Prostate gland (tissue), 2 donors: ENCODE results near the gene ZNF683.

Source experiments
- POLR2A ChIP-seq: fragments of 450-650 bp; IDR thresholded peaks from one replicate; pipeline ENCODE4 v1.6.1; 2016; ENCODE audit warnings: antibody characterized with exemption, mild to moderate bottlenecking
- POLR2AphosphoS5 ChIP-seq: sonication (generic); formaldehyde crosslinking; IDR thresholded peaks from one replicate; pipeline ENCODE4 v1.6.1; 2017; ENCODE audit warnings: antibody characterized with exemption
- TF ChIP-seq, protein P1 (sequence below), 4 experiments: fragments of 200-600 bp in 2 of 4; fragments of 450-650 bp in 2 of 4; sonication (generic) in 2 of 4; IDR thresholded peaks; 1 replicate in 3 of 4; 2 replicates in 1 of 4; pipeline ENCODE4 v1.5.1; 2016 to 2019; ENCODE audit warnings: antibody characterized with exemption in 4 of 4, mild to moderate bottlenecking in 2 of 4, moderate library complexity in 2 of 4

DNA sequence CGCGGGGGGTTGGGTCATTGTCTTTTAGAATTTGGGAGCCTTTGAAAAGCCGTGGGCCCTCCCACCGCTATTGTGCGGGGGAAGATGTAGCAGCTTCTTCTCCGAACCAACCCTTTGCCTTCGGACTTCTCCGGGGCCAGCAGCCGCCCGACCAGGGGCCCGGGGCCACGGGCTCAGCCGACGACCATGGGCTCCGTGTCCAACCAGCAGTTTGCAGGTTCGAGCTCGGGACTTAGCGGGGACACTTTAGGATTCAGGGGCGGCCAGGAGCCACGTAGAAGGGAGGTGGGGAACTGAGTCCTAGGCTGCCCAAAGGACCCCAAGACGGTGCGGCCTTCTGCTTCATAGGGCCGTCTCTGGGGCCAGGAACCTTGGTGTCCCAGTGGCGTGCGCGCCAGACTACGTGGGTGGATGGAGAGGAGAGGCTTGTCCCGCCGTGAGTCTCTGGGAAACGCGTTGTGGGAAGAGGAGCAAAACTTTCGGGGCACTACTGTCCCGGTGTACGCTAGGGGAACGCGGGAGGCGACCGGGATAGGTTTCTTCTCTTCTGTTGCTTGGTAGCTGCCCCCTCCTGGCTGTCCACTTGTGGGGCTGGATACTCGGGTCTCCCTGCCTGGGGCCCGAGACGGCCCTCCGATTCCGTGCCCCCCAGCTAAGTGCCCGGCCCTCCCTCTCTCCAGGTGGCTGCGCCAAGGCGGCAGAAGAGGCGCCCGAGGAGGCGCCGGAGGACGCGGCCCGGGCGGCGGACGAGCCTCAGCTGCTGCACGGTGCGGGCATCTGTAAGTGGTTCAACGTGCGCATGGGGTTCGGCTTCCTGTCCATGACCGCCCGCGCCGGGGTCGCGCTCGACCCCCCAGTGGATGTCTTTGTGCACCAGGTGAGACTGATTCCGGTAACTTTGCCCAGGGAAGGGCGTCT, 38.4 kb upstream of the ZNF683 start, which contains the start of gene LIN28A:
- TF ChIP-seq, protein P1, sequence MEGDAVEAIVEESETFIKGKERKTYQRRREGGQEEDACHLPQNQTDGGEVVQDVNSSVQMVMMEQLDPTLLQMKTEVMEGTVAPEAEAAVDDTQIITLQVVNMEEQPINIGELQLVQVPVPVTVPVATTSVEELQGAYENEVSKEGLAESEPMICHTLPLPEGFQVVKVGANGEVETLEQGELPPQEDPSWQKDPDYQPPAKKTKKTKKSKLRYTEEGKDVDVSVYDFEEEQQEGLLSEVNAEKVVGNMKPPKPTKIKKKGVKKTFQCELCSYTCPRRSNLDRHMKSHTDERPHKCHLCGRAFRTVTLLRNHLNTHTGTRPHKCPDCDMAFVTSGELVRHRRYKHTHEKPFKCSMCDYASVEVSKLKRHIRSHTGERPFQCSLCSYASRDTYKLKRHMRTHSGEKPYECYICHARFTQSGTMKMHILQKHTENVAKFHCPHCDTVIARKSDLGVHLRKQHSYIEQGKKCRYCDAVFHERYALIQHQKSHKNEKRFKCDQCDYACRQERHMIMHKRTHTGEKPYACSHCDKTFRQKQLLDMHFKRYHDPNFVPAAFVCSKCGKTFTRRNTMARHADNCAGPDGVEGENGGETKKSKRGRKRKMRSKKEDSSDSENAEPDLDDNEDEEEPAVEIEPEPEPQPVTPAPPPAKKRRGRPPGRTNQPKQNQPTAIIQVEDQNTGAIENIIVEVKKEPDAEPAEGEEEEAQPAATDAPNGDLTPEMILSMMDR (IDR thresholded peaks at IDR 0.05) = no peak
- no peak for TF ChIP-seq POLR2AphosphoS5
- no peak for TF ChIP-seq POLR2A
